Skeletal muscle tissue (tissue), 4 donors: ENCODE results near the gene UBTD1. TPM values are rescaled to one million over a fixed set of nuclear protein-coding genes. Genes with fewer than 3 reads are reported as not detected.

Experiments
- H3K27ac ChIP-seq: one replicate; pipeline ENCODE4 v1.7.0; 2013; ENCODE audit warnings: mild to moderate bottlenecking, low read depth, low read length, inconsistent platforms
- H3K27me3 ChIP-seq, 3 donors: one replicate each; pipeline ENCODE4 v1.7.0; 2013; ENCODE audit warnings: low read length in 3 of 3; ENCODE audit not compliant: control insufficient read depth in 3 of 3, insufficient read depth in 3 of 3
- H3K36me3 ChIP-seq, 3 donors: one replicate each; pipeline ENCODE4 v1.7.0; 2013; ENCODE audit warnings: low read length in 3 of 3; ENCODE audit not compliant: control insufficient read depth in 3 of 3, insufficient read depth in 3 of 3
- H3K4me1 ChIP-seq, 3 donors: one replicate each; pipeline ENCODE4 v1.7.0; 2013; ENCODE audit warnings: low read length in 3 of 3, mild to moderate bottlenecking in 3 of 3; ENCODE audit not compliant: control insufficient read depth in 3 of 3, insufficient read depth in 3 of 3
- H3K4me3 ChIP-seq, 3 donors: one replicate each; pipeline ENCODE4 v1.7.0; 2013; ENCODE audit warnings: low read length in 3 of 3
- H3K9ac ChIP-seq, 3 donors: one replicate each; pipeline ENCODE4 v1.7.0; 2013; ENCODE audit warnings: low read length in 3 of 3, mild to moderate bottlenecking in 3 of 3, moderate library complexity in 2 of 3, low read depth in 1 of 3
- H3K9me3 ChIP-seq, 3 donors: one replicate each; pipeline ENCODE4 v1.7.0; 2013; ENCODE audit warnings: low read length in 3 of 3; ENCODE audit not compliant: control insufficient read depth in 3 of 3
- total RNA-seq: library from RNA; depleted of rRNA; stranded (reverse); fragments of >200 nt; gene quantifications from one replicate; pipeline ENCODE4 v1.2.3, GENCODE V29; 2014
- donor health status: Osteomylitis.

UBTD1 gene
- total RNA-seq, 1 donor from 2014 or later, result 8.4 TPM

GRCh38 chr10:97618733-97619132 is 120.0 kb downstream of the UBTD1 start:
- Histone ChIP-seq H3K9me3 (no peaks in the 10 kb centered on the region), H3K4me3 (no peak overlapping the region), H3K27me3 (no peaks in the 10 kb centered on the region), H3K9ac (no peak overlapping the region), H3K36me3 (no peaks in the 10 kb centered on the region), H3K4me1 (no peaks in the 10 kb centered on the region), H3K27ac (no peak overlapping the region)

Other genes starting within 250 kb of the UBTD1 start
- 13.0 TPM for gene ARHGAP19, start 206.3 kb upstream of the UBTD1 start, total RNA-seq
- gene FRAT1, start 179.7 kb upstream of the UBTD1 start, total RNA-seq, result 2.1 TPM
- gene FRAT2, start 164.2 kb upstream of the UBTD1 start, total RNA-seq, result 8.9 TPM
- gene RRP12, start 97.6 kb upstream of the UBTD1 start, total RNA-seq, result 15.1 TPM
- gene PGAM1, start 72.7 kb upstream of the UBTD1 start, total RNA-seq, result 57.9 TPM
- 27.1 TPM for gene EXOSC1, start 52.9 kb upstream of the UBTD1 start, total RNA-seq
- gene ZDHHC16, start 52.7 kb upstream of the UBTD1 start, total RNA-seq, result 32.4 TPM
- 47.0 TPM for gene MMS19, start 502 bp upstream of the UBTD1 start, total RNA-seq
- gene ANKRD2, start 73.9 kb downstream of the UBTD1 start, total RNA-seq, result 8.9 TPM
- gene HOGA1, start 85.5 kb downstream of the UBTD1 start, total RNA-seq, result 1.6 TPM
- under 0.01 TPM for gene C10orf62, start 90.8 kb downstream of the UBTD1 start, total RNA-seq
- 1.0 TPM for gene MORN4, start 134.6 kb downstream of the UBTD1 start, total RNA-seq
- gene PI4K2A, start 141.7 kb downstream of the UBTD1 start, total RNA-seq, result 5.2 TPM
- 5.2 TPM for gene AVPI1, start 188.3 kb downstream of the UBTD1 start, total RNA-seq
- gene MARVELD1, start 214.8 kb downstream of the UBTD1 start, total RNA-seq, result 17.2 TPM
- 8.4 TPM for gene ZFYVE27, start 238.2 kb downstream of the UBTD1 start, total RNA-seq